Memory B cell (primary cell): ENCODE data around the gene IFT20.

ENCODE experiments used
- ATAC-seq: fragments of 150-1000 bp; cut with Tn5 transposase; 2 replicates; pipeline ENCODE4 v1.10.0; 2021; ENCODE audit warnings: low read depth, mild to moderate bottlenecking, moderate library complexity
- DNase-seq, 2 donors: peaks; one replicate each; pipeline ENCODE4 v3.0.0; 2022; ENCODE audit warnings: low spot score in 2 of 2
- H3K27ac Mint-ChIP-seq: one replicate; pipeline ENCODE4 v1.8.0; 2022; ENCODE audit warnings: mild to moderate bottlenecking, moderate library complexity, mixed read lengths
- H3K27me3 Mint-ChIP-seq: one replicate; pipeline ENCODE4 v1.8.0; 2022; ENCODE audit warnings: mixed read lengths
- H3K36me3 Mint-ChIP-seq: one replicate; pipeline ENCODE4 v1.8.0; 2022; ENCODE audit warnings: mild to moderate bottlenecking, mixed read lengths
- H3K4me1 Mint-ChIP-seq: one replicate; pipeline ENCODE4 v1.8.0; 2022; ENCODE audit warnings: mixed read lengths
- H3K4me3 Mint-ChIP-seq: one replicate; pipeline ENCODE4 v1.8.0; 2022; ENCODE audit warnings: mild to moderate bottlenecking, moderate library complexity, mixed read lengths
- H3K9me3 Mint-ChIP-seq: one replicate; pipeline ENCODE4 v1.8.0; 2022; ENCODE audit warnings: mixed read lengths

Gene IFT20

DNA sequence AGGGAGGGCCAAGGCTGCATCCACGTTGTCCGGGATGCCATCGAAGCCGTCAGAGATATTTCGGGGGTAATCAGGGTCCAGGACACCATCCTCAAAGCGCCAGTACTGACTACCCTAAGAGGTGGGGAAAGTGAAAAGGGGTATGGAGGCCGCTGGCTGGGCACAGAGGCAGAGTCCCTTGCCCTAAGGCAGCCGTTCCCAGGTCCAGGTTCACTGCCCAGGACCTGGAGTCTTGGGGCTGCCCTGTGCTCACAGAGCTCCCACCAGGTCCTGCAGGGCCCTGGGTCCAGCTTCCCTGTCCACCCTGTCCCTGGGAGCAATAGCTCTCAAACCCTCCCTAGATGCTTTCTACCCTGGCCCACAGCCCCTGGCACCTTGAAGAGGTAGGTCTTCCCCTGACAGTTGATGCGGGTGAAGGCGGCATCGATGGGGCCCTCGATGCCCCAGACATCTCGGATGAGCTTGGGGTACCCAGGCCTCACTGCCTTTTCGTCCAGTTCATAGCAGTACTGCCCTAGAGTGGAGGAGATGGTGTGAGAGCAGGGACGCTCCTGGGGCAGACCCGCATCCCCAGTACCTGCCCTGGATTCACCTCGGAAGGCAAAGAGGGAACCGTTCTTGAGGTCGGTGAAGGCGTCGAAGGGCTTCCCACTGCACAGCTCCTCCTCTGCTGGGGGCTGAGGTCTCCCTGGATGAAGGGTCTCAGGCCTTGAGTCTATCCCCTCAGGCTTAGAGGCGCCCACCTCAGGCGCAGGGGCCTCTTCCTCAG, 33.8 kb upstream of the IFT20 start:
- Mint-ChIP-seq H3K27me3 (no peaks in the 10 kb centered on the region), H3K9me3 (no peaks in the 10 kb centered on the region), H3K36me3 (peaks cover 3% of the 10 kb centered on the region), H3K27ac (peak overlapping the region; percentile 31), H3K4me3 (no peak overlapping the region), H3K4me1 (peaks cover 21% of the 10 kb centered on the region)
- no peak for ATAC-seq
- no peak for DNase-seq

- Mint-ChIP-seq H3K9me3 (no peaks in the 10 kb centered on the region), H3K36me3 (peaks cover 5% of the 10 kb centered on the region), H3K27ac (no peak overlapping the region), H3K27me3 (no peaks in the 10 kb centered on the region), H3K4me3 (no peak overlapping the region), H3K4me1 (peaks cover 21% of the 10 kb centered on the region)
- DNase-seq (no peak), ATAC-seq (no peak)
Observed at GRCh38 chr17:28368306-28368831, 33.1 kb upstream of the IFT20 start.

DNA sequence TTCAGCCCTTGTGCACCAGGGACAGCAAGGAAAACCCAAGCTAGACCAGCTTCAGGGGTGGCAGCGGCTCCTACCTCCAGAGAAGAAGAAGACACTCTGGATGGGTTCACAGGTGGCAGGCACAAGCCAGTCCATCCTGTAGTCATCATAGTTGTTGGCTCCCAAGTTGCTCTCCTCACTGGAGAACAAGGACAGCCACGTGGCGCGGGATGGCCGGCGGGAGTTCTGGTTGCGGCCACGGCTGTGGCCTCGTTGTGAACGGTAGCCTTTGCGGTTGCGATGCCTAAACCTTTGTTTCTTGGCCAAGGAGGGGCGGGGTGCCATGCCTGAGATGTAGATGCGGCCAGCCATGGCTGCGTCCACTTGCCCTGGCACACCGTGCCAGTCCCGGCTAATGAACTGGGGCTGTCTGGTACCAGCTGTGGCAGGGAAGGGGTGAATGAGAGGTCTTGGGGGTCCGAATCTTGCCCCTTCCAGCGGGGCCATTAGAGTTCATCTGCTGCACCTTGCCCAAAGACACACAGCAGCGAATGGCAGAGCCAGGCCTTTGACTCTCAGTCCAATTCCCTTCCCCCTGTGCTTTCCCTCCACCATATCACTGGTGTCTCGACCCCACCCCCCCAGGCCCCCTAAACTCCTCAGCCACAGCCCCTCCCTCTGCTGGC, 32.5 kb upstream of the IFT20 start:
- Mint-ChIP-seq H3K36me3 (peaks cover 5% of the 10 kb centered on the region), H3K4me3 (no peak overlapping the region)
- DNase-seq = no peak

GRCh38 chr17:28366605-28367004, 31.3 kb upstream of the IFT20 start:
- Mint-ChIP-seq H3K4me1 (peaks cover 10% of the 10 kb centered on the region), H3K27me3 (no peaks in the 10 kb centered on the region), H3K9me3 (no peaks in the 10 kb centered on the region), H3K4me3 (no peak overlapping the region), H3K36me3 (peaks cover 10% of the 10 kb centered on the region), H3K27ac (peak overlapping the region; percentile 35)
- no peak for ATAC-seq
- no peak for DNase-seq

More for the DNA sequence above, 32.5 kb upstream of the IFT20 start:
- Mint-ChIP-seq H3K27ac (no peak overlapping the region), H3K9me3 (no peaks in the 10 kb centered on the region), H3K4me1 (peaks cover 19% of the 10 kb centered on the region), H3K27me3 (no peaks in the 10 kb centered on the region)
- no peak for ATAC-seq

GRCh38 chr17:28365487-28365886, 30.2 kb upstream of the IFT20 start:
- peaks cover 16% of the 10 kb centered on the region for H3K36me3 Mint-ChIP-seq
- DNase-seq (no peak), ATAC-seq (no peak)
- H3K9me3 Mint-ChIP-seq = no peaks in the 10 kb centered on the region
- no peak overlapping the region for H3K27ac Mint-ChIP-seq
- H3K27me3 Mint-ChIP-seq = no peaks in the 10 kb centered on the region
- H3K4me1 Mint-ChIP-seq = peaks cover 4% of the 10 kb centered on the region
- no peak overlapping the region for H3K4me3 Mint-ChIP-seq

GRCh38 chr17:28364665-28365363, 29.5 kb upstream of the IFT20 start, which contains the start of gene SEBOX:
Gene SEBOX (minus strand): TSS chr17:28365199. CDS start chr17:28365151, 48 bp downstream.
- H3K4me3 Mint-ChIP-seq = no peak within 1 kb of the TSS
- H3K9me3 Mint-ChIP-seq = no peaks in the 10 kb centered on the region
- ATAC-seq = no peak
- no peak for DNase-seq
- no peaks in the 10 kb centered on the region for H3K27me3 Mint-ChIP-seq
- H3K27ac Mint-ChIP-seq = no peak within 1 kb of the TSS
- no peaks in the 10 kb centered on the region for H3K4me1 Mint-ChIP-seq
- peaks cover 19% of the 10 kb centered on the region for H3K36me3 Mint-ChIP-seq

GRCh38 chr17:28363776-28364650, 28.7 kb upstream of the IFT20 start:
- peaks cover 19% of the 10 kb centered on the region for H3K36me3 Mint-ChIP-seq
- H3K27ac Mint-ChIP-seq = no peak overlapping the region
- H3K4me1 Mint-ChIP-seq = no peaks in the 10 kb centered on the region
- DNase-seq = no peak
- no peaks in the 10 kb centered on the region for H3K9me3 Mint-ChIP-seq
- H3K27me3 Mint-ChIP-seq = no peaks in the 10 kb centered on the region
- no peak overlapping the region for H3K4me3 Mint-ChIP-seq
- no peak for ATAC-seq

DNA sequence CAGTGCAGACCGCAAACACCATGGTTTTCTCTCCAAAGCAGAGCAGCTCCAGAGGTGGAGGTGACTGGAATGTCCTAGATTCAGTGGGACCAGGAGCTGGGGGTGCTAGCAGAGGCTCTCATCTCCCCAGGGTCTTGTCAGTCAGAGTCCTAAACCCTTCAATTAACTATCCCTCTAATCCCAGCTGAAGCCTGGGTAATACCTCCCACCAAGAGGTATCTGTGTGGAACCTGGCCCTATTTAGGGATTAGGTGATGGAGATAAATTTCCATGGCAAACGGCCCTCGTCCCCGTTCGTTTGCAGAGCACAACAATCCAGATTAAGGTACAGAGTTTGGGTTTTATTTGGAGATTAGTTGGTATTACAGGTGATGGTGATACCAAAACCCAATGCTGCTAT, 27.9 kb upstream of the IFT20 start:
- Mint-ChIP-seq H3K9me3 (no peaks in the 10 kb centered on the region), H3K4me3 (no peak overlapping the region), H3K36me3 (peaks cover 19% of the 10 kb centered on the region), H3K27ac (no peak overlapping the region), H3K27me3 (no peaks in the 10 kb centered on the region), H3K4me1 (peaks cover 2% of the 10 kb centered on the region)
- ATAC-seq (no peak), DNase-seq (no peak)

GRCh38 chr17:28357901-28358197, 22.6 kb upstream of the IFT20 start:
- DNase-seq (no peak), ATAC-seq (no peak)
- Mint-ChIP-seq H3K27ac (peak overlapping the region; percentile 95), H3K9me3 (no peaks in the 10 kb centered on the region), H3K36me3 (peaks cover 19% of the 10 kb centered on the region), H3K4me1 (peaks cover 20% of the 10 kb centered on the region), H3K27me3 (no peaks in the 10 kb centered on the region), H3K4me3 (peak overlapping the region; percentile 91)

DNA sequence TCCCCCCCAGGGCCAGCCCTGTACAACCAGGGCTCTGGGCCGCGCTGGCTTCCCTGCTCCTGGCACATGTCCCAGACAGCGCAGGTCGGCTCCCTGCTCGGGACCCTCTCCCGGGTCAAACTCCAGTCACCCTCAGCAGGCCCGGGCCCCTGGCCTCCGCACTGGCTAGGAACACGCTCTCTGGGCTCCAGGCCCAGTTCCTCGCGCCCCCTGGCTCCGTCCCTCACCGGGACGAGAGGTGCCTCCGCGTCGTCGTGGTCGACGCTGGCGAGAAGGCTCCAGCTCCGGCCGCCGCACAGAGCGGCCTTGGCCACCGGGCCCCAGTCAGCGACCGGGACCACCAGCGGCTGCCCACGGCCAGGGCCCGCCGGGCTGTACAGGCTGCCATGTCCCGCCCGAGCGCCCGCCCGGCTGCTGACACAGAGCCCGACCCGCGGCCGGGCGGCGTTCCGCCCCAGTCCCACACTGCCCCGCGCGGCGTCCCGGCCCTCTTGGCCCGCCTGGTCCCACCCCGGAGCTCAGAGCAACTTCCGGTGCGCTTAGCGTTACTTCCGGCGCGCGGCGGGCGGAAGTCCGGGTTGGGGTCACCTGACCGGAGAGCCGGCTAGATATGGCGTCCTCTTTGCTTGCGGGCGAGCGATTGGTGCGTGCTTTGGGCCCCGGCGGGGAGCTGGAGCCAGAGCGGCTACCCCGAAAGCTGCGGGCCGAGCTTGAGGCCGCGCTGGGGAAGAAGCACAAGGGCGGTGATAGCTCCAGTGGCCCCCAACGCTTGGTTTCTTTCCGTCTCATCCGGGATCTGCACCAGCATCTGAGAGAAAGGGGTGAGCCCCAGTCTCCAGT, 22.0 kb upstream of the IFT20 start, which contains the start of gene POLDIP2:
Gene POLDIP2, minus strand, starts transcription at position 467 of the 840 bp plus-strand sequence. Its CDS starts 79 bp downstream, at position 388.
- no peaks in the 10 kb centered on the region for H3K27me3 Mint-ChIP-seq
- DNase-seq = peak; percentile 93 to 96
- peak within 1 kb of the TSS; percentile 95 for H3K27ac Mint-ChIP-seq
- H3K36me3 Mint-ChIP-seq = peaks cover 19% of the 10 kb centered on the region
- H3K4me1 Mint-ChIP-seq = peaks cover 20% of the 10 kb centered on the region
- peak within 1 kb of the TSS; percentile 91 for H3K4me3 Mint-ChIP-seq
- no peaks in the 10 kb centered on the region for H3K9me3 Mint-ChIP-seq
- ATAC-seq = peak; percentile 96

GRCh38 chr17:28350271-28350670, 15.0 kb upstream of the IFT20 start:
- no peak overlapping the region for H3K27ac Mint-ChIP-seq
- no peak for DNase-seq
- H3K36me3 Mint-ChIP-seq = peaks cover 26% of the 10 kb centered on the region
- H3K9me3 Mint-ChIP-seq = no peaks in the 10 kb centered on the region
- H3K4me3 Mint-ChIP-seq = no peak overlapping the region
- H3K27me3 Mint-ChIP-seq = no peaks in the 10 kb centered on the region
- no peaks in the 10 kb centered on the region for H3K4me1 Mint-ChIP-seq
- no peak for ATAC-seq

DNA sequence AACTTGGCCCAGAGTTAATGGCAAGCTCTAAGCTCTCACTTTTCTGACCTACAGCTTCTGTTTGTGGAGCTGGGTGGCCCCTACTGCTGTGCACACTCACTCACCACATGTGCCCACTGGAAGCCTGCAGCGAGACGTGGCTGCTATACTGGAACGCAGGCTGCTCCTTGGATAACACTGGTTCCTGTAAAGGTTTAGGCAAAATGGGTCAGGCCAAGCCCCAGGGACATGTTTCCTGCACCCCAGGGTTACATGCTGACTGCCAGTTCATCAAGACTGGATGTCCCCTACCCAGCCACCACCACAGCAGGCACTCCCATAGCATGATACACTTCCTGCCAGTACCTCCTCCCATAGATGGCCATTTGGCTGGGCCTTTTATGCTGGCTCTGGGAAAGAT, 13.7 kb upstream of the IFT20 start:
- no peak overlapping the region for H3K4me3 Mint-ChIP-seq
- peaks cover 25% of the 10 kb centered on the region for H3K36me3 Mint-ChIP-seq
- no peaks in the 10 kb centered on the region for H3K27me3 Mint-ChIP-seq
- DNase-seq = no peak
- no peak overlapping the region for H3K27ac Mint-ChIP-seq
- no peak for ATAC-seq
- no peaks in the 10 kb centered on the region for H3K4me1 Mint-ChIP-seq
- H3K9me3 Mint-ChIP-seq = no peaks in the 10 kb centered on the region
